ENCODE measurements around the gene ZNF177. TPM values are rescaled to one million over a fixed set of nuclear protein-coding genes. Genes with fewer than 3 reads are reported as not detected.

ZNF177 gene
- total RNA-seq, 1 donor from 2014 or later, result 3.4 TPM

GRCh38 chr19:9430444-9430843 lies 67.6 kb downstream of the ZNF177 start:
- DNase-seq (ENCODE audit: low spot score), result no peak

GRCh38 chr19:9431475-9431874 lies 68.7 kb downstream of the ZNF177 start:
- peak; percentile 10 for DNase-seq (ENCODE audit: low spot score)

Other genes starting within 250 kb of the ZNF177 start
- gene OR7G1, start 247.2 kb upstream of the ZNF177 start, total RNA-seq, result not detected
- gene OR7G3, start 236.1 kb upstream of the ZNF177 start, total RNA-seq, result not detected
- 32.9 TPM for gene ZNF317, start 222.6 kb upstream of the ZNF177 start, total RNA-seq
- gene OR7D2, start 184.0 kb upstream of the ZNF177 start, total RNA-seq, result not detected
- not detected for gene OR7D4, start 143.4 kb upstream of the ZNF177 start, total RNA-seq
- not detected for gene OR7E24, start 112.1 kb upstream of the ZNF177 start, total RNA-seq
- gene ZNF699, start 53.2 kb upstream of the ZNF177 start, total RNA-seq, result 6.3 TPM
- gene ZNF559, start 38.8 kb upstream of the ZNF177 start, total RNA-seq, result 19.9 TPM
- 23.0 TPM for gene ZNF266, start 72.6 kb downstream of the ZNF177 start, total RNA-seq
- not detected for gene ZNF560, start 135.6 kb downstream of the ZNF177 start, total RNA-seq
- 24.7 TPM for gene ZNF426, start 175.6 kb downstream of the ZNF177 start, total RNA-seq
- gene ZNF121, start 221.5 kb downstream of the ZNF177 start, total RNA-seq, result 24.3 TPM